ENCODE measurements around the gene RIPOR3. TPM values are rescaled to one million over a fixed set of nuclear protein-coding genes. Genes with fewer than 3 reads are reported as not detected.

Gene RIPOR3
- total and polyA plus RNA-seq, 9 of the 15 experiments (the other 6 are each of a cell fraction or from before 2014, with no cell fraction given): 3.3 to 62.7 (median 21.4) TPM

DNA sequence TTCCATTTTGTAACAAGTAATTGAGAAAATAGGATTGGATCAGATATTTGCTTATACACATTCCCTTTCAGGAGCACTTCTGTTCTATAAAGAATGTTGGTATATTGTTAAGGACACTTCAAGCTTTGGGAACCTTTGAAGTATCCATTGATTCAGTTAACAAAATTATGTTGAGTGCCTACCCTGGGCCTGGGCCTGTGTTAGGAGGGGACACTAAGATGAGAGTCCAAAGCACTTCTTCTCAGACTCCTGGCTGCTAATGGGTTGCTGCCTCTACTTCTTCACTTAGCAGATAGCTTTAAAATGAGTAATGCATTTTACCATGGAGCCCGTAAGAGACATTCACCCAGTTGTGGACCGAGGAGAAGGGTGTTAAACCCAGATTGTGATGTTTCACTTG is 140.8 kb downstream of the RIPOR3 start (continued):
- TF ChIP-seq, protein P1, sequence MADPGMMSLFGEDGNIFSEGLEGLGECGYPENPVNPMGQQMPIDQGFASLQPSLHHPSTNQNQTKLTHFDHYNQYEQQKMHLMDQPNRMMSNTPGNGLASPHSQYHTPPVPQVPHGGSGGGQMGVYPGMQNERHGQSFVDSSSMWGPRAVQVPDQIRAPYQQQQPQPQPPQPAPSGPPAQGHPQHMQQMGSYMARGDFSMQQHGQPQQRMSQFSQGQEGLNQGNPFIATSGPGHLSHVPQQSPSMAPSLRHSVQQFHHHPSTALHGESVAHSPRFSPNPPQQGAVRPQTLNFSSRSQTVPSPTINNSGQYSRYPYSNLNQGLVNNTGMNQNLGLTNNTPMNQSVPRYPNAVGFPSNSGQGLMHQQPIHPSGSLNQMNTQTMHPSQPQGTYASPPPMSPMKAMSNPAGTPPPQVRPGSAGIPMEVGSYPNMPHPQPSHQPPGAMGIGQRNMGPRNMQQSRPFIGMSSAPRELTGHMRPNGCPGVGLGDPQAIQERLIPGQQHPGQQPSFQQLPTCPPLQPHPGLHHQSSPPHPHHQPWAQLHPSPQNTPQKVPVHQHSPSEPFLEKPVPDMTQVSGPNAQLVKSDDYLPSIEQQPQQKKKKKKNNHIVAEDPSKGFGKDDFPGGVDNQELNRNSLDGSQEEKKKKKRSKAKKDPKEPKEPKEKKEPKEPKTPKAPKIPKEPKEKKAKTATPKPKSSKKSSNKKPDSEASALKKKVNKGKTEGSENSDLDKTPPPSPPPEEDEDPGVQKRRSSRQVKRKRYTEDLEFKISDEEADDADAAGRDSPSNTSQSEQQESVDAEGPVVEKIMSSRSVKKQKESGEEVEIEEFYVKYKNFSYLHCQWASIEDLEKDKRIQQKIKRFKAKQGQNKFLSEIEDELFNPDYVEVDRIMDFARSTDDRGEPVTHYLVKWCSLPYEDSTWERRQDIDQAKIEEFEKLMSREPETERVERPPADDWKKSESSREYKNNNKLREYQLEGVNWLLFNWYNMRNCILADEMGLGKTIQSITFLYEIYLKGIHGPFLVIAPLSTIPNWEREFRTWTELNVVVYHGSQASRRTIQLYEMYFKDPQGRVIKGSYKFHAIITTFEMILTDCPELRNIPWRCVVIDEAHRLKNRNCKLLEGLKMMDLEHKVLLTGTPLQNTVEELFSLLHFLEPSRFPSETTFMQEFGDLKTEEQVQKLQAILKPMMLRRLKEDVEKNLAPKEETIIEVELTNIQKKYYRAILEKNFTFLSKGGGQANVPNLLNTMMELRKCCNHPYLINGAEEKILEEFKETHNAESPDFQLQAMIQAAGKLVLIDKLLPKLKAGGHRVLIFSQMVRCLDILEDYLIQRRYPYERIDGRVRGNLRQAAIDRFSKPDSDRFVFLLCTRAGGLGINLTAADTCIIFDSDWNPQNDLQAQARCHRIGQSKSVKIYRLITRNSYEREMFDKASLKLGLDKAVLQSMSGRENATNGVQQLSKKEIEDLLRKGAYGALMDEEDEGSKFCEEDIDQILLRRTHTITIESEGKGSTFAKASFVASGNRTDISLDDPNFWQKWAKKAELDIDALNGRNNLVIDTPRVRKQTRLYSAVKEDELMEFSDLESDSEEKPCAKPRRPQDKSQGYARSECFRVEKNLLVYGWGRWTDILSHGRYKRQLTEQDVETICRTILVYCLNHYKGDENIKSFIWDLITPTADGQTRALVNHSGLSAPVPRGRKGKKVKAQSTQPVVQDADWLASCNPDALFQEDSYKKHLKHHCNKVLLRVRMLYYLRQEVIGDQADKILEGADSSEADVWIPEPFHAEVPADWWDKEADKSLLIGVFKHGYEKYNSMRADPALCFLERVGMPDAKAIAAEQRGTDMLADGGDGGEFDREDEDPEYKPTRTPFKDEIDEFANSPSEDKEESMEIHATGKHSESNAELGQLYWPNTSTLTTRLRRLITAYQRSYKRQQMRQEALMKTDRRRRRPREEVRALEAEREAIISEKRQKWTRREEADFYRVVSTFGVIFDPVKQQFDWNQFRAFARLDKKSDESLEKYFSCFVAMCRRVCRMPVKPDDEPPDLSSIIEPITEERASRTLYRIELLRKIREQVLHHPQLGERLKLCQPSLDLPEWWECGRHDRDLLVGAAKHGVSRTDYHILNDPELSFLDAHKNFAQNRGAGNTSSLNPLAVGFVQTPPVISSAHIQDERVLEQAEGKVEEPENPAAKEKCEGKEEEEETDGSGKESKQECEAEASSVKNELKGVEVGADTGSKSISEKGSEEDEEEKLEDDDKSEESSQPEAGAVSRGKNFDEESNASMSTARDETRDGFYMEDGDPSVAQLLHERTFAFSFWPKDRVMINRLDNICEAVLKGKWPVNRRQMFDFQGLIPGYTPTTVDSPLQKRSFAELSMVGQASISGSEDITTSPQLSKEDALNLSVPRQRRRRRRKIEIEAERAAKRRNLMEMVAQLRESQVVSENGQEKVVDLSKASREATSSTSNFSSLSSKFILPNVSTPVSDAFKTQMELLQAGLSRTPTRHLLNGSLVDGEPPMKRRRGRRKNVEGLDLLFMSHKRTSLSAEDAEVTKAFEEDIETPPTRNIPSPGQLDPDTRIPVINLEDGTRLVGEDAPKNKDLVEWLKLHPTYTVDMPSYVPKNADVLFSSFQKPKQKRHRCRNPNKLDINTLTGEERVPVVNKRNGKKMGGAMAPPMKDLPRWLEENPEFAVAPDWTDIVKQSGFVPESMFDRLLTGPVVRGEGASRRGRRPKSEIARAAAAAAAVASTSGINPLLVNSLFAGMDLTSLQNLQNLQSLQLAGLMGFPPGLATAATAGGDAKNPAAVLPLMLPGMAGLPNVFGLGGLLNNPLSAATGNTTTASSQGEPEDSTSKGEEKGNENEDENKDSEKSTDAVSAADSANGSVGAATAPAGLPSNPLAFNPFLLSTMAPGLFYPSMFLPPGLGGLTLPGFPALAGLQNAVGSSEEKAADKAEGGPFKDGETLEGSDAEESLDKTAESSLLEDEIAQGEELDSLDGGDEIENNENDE (IDR thresholded peaks at IDR 0.05; ENCODE audit: low read depth, low read length): no peak
- TF ChIP-seq C11orf30 (IDR thresholded peaks at IDR 0.05; ENCODE audit: low read depth): no peak
- TF ChIP-seq, protein P2, sequence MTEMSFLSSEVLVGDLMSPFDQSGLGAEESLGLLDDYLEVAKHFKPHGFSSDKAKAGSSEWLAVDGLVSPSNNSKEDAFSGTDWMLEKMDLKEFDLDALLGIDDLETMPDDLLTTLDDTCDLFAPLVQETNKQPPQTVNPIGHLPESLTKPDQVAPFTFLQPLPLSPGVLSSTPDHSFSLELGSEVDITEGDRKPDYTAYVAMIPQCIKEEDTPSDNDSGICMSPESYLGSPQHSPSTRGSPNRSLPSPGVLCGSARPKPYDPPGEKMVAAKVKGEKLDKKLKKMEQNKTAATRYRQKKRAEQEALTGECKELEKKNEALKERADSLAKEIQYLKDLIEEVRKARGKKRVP (CRISPR knock-in tag; IDR thresholded peaks at IDR 0.05): no peak
- no peak for TF ChIP-seq EWSR1 (IDR thresholded peaks at IDR 0.05; ENCODE audit: borderline replicate concordance, low read depth, partially characterized antibody)
- no peak for TF ChIP-seq SMAD2 (IDR thresholded peaks at IDR 0.05; ENCODE audit: low read depth, low read length)
- TF ChIP-seq, protein P3, sequence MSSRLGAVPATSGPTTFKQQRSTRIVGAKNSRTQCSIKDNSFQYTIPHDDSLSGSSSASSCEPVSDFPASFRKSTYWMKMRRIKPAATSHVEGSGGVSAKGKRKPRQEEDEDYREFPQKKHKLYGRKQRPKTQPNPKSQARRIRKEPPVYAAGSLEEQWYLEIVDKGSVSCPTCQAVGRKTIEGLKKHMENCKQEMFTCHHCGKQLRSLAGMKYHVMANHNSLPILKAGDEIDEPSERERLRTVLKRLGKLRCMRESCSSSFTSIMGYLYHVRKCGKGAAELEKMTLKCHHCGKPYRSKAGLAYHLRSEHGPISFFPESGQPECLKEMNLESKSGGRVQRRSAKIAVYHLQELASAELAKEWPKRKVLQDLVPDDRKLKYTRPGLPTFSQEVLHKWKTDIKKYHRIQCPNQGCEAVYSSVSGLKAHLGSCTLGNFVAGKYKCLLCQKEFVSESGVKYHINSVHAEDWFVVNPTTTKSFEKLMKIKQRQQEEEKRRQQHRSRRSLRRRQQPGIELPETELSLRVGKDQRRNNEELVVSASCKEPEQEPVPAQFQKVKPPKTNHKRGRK (tag; IDR thresholded peaks at IDR 0.05): no peak
- TF ChIP-seq, protein P4, sequence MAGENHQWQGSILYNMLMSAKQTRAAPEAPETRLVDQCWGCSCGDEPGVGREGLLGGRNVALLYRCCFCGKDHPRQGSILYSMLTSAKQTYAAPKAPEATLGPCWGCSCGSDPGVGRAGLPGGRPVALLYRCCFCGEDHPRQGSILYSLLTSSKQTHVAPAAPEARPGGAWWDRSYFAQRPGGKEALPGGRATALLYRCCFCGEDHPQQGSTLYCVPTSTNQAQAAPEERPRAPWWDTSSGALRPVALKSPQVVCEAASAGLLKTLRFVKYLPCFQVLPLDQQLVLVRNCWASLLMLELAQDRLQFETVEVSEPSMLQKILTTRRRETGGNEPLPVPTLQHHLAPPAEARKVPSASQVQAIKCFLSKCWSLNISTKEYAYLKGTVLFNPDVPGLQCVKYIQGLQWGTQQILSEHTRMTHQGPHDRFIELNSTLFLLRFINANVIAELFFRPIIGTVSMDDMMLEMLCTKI (IDR thresholded peaks at IDR 0.05; ENCODE audit: partially characterized antibody): no peak

Measured in K562 (cell line).